ENCODE results near the gene DTYMK. TPM values are rescaled to one million over a fixed set of nuclear protein-coding genes. Genes with fewer than 3 reads are reported as not detected.

Gene DTYMK
- polyA plus RNA-seq, 1 of the 3 experiments (the other 2 are of a cell fraction): 51.1 TPM

DNA sequence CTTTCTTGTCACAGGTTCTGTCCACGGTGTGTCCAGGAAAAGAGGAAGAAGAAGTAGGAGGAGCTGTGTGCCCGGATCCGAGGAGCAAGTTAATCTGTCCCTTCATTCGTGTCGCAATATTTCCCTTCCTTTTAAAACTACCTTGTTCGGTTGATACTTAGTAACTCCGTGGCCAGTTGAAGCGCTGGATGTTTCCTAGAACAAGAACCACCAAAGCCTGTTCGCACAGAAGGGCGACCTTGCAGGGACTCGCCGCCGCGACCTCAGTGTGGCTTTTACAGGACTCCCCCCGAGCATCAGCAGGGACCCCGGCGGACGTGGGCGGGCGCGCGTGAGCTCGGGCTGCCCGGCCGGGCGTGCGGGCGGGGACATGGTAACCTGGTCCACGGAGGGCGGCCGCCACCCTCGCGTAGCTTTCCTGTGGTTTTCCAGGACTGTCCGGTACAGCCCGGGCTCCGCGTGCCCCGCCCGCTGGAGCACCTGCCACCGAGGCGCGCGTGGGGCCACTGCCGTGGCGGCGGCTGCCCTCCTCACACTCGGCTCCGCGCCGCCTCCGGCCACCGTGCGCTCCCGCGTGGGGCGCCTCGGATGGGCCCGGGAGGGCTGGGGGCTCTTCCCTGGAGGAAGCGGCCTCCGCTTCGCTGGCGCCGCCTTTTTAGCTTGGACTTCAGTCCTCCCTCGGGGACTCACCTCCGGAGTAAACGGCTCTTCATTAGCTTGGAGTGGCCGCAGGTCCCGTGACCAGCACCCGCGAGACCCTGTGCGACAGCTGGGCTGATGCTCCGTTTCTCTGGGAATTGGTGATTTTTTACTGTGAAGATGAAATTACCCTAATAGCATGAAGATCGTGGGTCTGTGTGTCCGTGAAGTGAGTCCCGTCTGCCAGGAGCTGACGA lies 38.6 kb upstream of the DTYMK start:
- no peak overlapping the region for H3K4me3 ChIP-seq (ENCODE audit: low read depth in 2 of 2, low read length in 1 of 2)
- no peaks in the 10 kb centered on the region for H4K20me1 ChIP-seq (ENCODE audit: insufficient read depth)
- TF ChIP-seq NRF1 (IDR thresholded peaks at IDR 0.05; ENCODE audit: low read depth, low read length) (no peak), USF2 (IDR thresholded peaks at IDR 0.05; ENCODE audit: borderline replicate concordance, low read depth, low read length) (no peak), PBX3 (IDR thresholded peaks at IDR 0.05) (no peak), MXI1 (IDR thresholded peaks at IDR 0.05; ENCODE audit: low read depth, low read length) (no peak), TEAD4 (IDR thresholded peaks at IDR 0.05; ENCODE audit: borderline replicate concordance, insufficient read depth) (no peak), SMC3 (IDR thresholded peaks at IDR 0.05; ENCODE audit: low read depth, low read length) (no peak), CTCF (IDR thresholded peaks at IDR 0.05) (no peak), EP300 (IDR thresholded peaks at IDR 0.05; ENCODE audit: borderline replicate concordance in 1 of 2, low read depth in 1 of 2, low read length in 1 of 2) (no peak), CHD2 (IDR thresholded peaks at IDR 0.05; ENCODE audit: low read length, partially characterized antibody) (no peak), FOXM1 (IDR thresholded peaks at IDR 0.05; ENCODE audit: low read depth) (no peak), RFX5 (IDR thresholded peaks at IDR 0.05; ENCODE audit: low read length) (no peak), FOXJ3 (CRISPR knock-in tag; IDR thresholded peaks at IDR 0.05) (no peak), REST (IDR thresholded peaks at IDR 0.05; ENCODE audit: low read depth, low read length) (no peak), EZH2phosphoT487 (IDR thresholded peaks at IDR 0.05; ENCODE audit: borderline replicate concordance, low read depth) (no peak), TAF1 (IDR thresholded peaks at IDR 0.05; ENCODE audit: borderline replicate concordance, low read depth, low read length) (no peak), FOSL2 (IDR thresholded peaks at IDR 0.05; ENCODE audit: borderline replicate concordance, low read depth) (no peak), POLR2AphosphoS5 (IDR thresholded peaks at IDR 0.05; ENCODE audit: low read depth, low read length) (no peak), GABPA (IDR thresholded peaks at IDR 0.05; ENCODE audit: low read depth) (no peak)
- TF ChIP-seq, protein P1, sequence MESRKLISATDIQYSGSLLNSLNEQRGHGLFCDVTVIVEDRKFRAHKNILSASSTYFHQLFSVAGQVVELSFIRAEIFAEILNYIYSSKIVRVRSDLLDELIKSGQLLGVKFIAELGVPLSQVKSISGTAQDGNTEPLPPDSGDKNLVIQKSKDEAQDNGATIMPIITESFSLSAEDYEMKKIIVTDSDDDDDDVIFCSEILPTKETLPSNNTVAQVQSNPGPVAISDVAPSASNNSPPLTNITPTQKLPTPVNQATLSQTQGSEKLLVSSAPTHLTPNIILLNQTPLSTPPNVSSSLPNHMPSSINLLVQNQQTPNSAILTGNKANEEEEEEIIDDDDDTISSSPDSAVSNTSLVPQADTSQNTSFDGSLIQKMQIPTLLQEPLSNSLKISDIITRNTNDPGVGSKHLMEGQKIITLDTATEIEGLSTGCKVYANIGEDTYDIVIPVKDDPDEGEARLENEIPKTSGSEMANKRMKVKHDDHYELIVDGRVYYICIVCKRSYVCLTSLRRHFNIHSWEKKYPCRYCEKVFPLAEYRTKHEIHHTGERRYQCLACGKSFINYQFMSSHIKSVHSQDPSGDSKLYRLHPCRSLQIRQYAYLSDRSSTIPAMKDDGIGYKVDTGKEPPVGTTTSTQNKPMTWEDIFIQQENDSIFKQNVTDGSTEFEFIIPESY (IDR thresholded peaks at IDR 0.05; ENCODE audit: borderline replicate concordance, low read depth): no peak
- peaks cover 16 to 32% of the 10 kb centered on the region in 2 experiments for H3K36me3 ChIP-seq (replicated peaks in 1 of 2; ENCODE audit: control insufficient read depth in 1 of 2, insufficient read depth in 2 of 2, low read length in 1 of 2)
- no peak overlapping the region for H2AFZ ChIP-seq (ENCODE audit: low read depth)
- no peaks in the 10 kb centered on the region for H3F3A ChIP-seq (replicated peaks; ENCODE audit: insufficient read depth)
- peaks cover 0 to 2% of the 10 kb centered on the region in 2 experiments; a peak in 1 of 4 replicates for H3K4me1 ChIP-seq (ENCODE audit: control insufficient read depth in 1 of 2, insufficient read depth in 2 of 2, low read depth in 1 of 2, low read length in 1 of 2)
- ChIA-PET POLR2A (no interaction called here), CTCF (interaction anchor here (0.8 to 2.7 kb wide), 6 partner anchors 8 to 153 kb away, joined by 3 to 11 read pairs (median 4); partner anchors contain the start of genes D2HGDH and ING5)
- no peaks in the 10 kb centered on the region for H3K27me3 ChIP-seq (ENCODE audit: insufficient read depth)
- H3K27ac ChIP-seq (ENCODE audit: low read depth in 2 of 2, low read length in 1 of 2): no peak overlapping the region
- no peak overlapping the region for H3K9ac ChIP-seq
- H3K9me2 ChIP-seq: no peaks in the 10 kb centered on the region
- H3K9me3 ChIP-seq: no peaks in the 10 kb centered on the region
- peak; percentile 32 for DNase-seq
- 96% methylated on average over 66 of the region's 76 CpGs for WGBS (ENCODE audit: low lambda C conversion rate)
- no peak overlapping the region for H3K4me2 ChIP-seq
- H3K79me2 ChIP-seq (ENCODE audit: insufficient read depth): no peaks in the 10 kb centered on the region
